ENCODE data around the gene LTBP3.
"Not testable (repeated sequence)": the region's sequence is repeated elsewhere in the genome, so short reads cannot be mapped to it uniquely, and the experiment has no call there.

LTBP3 gene

DNA sequence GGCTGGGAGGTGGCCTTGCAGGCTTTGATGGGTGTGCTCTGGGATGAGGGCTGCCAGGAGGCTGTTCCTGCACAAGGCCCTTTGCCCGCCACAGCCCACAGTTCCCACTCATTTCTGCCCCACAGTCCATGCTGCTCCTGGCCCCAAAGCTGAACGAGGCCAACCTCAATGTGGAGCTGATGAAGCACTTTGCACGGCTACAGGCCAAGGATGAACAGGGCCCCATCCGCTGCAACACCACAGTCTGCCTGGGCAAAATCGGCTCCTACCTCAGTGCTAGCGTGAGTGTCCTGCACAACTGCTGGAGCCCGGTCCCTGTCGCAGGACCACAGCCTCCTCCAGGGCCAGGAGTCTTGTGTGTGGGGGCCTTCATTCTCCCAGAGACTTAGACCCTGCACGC, 23.1 kb downstream of the LTBP3 start:
- no peak for DNase-seq

DNA sequence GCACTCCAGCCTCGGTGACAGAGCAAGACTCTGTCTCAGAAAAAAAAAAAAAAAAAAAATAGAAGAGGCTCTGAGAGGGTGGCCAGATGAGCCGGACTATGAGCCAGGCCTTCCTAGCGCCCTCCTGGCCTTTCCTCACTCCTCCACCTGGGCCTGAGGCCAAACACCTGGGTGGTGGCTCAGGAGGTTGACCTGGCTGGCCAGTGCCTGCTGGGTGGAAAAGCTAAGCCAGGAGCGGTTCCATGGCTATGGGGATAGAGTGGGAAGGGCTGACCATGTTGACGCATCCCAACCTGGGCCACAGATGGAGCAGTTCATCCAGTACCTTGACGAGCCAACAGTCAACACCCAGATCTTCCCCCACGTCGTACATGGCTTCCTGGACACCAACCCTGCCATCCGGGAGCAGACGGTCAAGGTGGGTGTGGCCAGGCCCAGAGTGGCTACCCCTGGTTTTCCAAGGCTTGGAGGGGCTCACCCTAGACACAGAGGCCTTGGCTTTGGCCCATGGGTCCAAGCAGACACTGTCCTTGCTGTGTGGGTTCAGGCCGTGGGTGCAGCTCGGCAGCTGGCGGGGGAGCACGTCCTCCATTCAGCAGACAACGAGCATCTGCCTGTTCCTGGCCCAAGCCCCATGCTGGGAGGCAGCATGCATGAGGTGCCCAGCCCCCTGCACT, 25.6 kb downstream of the LTBP3 start:
- DNase-seq: no peak

DNA sequence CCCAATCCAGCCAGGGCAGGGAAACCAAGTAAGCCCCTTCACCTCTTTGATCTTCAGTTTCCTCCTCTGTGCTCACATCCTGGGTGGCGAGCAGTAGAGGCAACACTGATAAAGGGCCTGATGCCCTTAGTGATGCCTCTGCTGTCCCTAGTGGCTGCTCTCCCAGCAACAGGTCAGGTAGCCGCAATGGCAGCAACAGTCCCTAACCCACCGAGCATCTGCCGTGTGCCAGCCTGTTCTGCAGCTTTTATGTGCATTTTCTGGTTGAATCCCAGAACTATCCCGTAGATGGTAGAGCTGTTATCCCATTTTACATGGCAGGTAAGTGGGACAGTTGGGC, 28.0 kb downstream of the LTBP3 start:
- DNase-seq: no peak

DNA sequence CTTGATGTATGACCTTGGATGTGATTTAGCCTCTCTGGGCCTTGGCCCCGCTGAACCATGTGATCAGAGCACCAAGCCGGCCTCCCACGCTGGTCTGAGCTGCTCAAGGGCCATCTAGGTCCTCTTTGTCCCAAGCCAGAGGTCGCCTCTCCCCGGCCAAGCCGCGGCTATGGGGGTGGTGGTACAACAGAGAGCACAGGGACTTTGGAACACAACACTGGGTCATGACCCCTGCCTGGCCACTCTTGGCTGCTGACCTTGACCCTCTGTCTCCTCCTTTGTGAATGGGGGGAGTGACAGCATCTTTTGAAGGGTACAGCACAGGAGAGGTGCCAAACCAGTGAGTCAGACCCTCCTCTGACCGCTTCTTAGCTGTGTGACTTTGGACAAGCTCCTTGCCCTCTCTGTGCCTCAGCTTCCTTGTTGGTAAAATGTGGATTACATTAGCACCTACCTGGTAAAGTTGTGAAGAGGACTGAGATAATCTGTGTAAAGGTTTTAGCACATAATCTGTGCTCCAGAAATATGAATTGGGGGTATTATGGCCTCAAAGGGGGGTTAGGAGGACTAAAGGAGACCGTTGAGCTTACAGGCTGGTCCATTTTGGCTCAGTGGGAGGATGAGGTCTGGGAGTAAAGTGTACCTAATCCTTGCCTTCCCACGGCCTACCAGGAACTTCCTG, 28.5 kb downstream of the LTBP3 start:
- no peak for DNase-seq

DNA sequence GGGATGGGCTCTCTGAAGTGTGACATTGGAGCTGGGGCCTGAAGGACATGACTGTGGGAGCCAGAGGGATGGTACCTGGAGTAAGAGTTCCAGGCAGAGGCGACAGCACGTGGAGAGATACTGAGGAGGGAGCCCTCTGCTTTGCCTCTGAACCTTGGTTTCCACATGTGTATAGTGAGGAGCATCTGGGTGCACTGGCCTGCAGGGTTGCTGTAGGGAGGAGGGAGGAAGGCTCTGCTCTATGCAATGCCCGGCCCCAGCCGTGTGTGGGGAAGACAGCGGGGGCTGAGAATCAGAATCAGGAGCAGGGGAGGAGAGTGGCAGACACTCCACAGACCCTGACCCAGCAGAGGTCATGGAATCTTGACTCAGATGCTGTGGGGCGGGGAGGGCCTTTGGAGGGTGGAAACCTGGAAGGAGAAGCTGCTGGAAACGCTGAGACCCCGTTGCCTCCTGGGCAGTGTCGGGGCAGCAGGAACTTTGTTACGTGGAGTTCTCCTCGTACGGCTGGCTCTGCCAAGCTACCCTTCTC, 29.3 kb downstream of the LTBP3 start:
- no peak for DNase-seq

DNA sequence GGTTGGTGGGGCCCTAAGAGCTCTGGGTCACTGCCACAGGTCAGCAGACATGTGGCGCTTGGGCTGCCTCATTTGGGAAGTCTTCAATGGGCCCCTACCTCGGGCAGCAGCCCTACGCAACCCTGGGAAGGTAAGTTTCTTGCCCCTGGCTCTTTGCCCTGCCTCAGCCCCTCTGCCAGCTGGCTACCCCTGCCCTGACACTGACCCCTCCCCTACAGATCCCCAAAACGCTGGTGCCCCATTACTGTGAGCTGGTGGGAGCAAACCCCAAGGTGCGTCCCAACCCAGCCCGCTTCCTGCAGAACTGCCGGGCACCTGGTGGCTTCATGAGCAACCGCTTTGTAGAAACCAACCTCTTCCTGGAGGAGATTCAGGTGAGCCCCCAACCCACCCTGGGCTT, 31.4 kb downstream of the LTBP3 start:
- no peak for DNase-seq

DNA sequence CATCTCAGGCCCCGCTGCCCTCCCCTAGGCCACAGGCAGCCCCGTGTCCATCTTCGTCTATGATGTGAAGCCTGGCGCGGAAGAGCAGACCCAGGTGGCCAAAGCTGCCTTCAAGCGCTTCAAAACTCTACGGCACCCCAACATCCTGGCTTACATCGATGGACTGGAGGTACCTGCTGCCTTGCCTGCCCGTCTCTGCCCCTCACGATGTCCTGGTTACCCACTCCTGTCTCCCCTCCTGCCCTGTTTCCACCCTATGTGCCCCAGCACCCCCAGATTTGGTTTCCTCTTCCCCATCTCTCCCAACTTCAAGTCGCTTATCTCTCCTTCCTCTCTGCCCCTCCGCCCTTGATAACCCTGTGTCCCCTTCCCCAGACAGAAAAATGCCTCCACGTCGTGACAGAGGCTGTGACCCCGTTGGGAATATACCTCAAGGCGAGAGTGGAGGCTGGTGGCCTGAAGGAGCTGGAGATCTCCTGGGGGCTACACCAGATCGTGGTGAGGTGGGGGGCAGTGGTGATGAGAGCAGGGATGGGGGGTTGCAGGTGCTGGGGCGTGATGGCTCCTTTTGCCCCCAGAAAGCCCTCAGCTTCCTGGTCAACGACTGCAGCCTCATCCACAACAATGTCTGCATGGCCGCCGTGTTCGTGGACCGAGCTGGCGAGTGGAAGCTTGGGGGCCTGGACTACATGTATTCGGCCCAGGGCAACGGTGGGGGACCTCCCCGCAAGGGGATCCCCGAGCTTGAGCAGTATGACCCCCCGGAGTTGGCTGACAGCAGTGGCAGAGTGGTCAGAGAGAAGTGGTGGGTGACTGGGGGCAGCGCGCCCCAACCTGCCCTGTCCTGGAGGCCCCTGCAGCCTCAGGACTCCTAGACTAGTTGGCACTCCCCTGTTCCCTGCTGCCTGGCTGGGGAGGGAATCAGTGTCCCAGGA, 32.3 kb downstream of the LTBP3 start:
- DNase-seq: no peak

DNA sequence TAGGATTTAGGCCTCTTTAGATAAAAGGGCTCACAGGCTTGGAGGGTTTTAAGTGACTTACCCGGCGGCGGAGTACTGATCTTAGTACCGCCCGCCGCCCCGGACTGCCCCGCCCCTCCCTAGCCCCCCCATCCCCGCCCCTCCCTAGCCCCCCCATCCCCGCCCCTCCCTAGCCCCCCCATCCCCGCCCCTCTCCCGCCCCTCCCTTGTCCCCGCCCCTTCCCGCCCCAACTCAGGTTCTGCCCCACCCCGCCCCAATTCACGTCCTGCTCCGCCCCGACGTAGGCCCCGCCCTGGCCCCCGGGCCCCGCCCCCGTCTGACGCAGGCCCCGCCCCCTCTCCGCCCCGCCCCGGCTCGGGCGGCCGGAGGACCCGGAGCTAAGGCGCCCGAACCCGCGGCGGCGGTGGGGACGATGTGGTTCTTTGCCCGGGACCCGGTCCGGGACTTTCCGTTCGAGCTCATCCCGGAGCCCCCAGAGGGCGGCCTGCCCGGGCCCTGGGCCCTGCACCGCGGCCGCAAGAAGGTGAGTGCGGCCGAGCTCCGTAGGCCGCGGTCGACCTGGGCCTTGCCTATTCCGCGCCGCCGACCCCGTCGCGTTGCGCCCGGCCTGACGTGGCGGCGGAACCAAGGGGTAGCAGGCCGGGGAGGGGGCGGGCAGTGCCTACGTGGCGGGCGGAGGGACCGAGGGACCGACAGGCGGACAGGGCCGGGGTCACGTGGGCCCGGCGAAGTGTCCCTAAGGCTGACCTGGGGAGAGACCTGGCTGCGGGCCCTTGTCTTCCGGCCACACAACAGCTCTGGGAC, 33.2 kb downstream of the LTBP3 start, which contains the start of gene SCYL1:
Gene SCYL1, plus strand, starts transcription at position 343 of the 805 bp plus-strand sequence. Its CDS starts 71 bp downstream, at position 414.
- peak; percentile 90 for DNase-seq

DNA sequence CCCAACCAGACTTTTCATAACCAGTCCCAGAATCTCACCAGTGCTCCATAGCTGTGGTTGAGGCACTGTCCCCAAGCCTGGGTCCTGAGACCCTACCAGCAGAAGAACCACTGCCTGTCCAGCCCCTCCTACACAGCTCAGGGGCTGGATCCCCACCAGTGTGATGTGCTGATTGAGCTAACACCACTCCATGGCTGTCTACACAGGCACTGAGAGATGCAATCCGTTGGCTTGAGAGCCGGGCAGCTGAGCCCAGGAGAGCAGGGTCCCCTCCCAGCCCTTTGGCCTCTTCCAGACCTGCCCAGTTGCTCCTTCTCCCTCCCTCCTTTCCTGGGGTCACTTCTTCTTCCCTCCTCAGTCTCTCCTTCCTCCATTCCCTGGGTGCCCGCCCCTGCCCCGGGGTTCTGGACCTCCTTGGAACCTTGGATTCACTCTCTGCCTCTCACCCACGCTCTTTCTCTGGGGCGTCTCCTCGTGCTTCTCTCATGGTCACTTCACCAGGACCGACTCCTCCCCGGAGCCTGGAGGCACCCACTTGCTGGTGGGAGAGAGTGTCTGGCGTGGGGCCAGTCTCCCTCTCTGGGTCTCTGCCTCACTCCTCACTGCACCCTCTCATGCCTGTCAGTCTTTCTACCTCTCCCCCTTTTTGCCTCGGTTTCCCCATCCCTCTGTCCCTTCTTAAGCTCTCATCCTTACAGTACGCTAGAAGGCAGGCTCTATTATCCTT, 34.0 kb downstream of the LTBP3 start:
- no peak for DNase-seq

DNA sequence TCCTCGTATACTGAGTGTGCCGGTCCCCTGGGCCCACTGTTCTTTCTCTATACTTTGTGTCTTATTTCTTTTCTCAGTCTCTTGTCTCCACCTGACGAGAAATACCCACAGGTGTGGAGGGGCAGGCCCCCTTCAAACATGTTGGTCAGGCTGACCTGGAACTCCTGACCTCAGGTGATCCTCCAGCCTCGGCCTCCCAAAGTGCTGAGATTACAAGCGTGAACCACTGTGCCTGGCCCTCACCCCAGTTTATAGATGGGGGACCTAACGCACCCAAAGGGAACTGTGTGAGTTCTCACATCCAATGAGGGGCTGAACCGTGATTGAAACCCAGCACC, 34.6 kb downstream of the LTBP3 start:
- DNase-seq: not testable (repeated sequence)

DNA sequence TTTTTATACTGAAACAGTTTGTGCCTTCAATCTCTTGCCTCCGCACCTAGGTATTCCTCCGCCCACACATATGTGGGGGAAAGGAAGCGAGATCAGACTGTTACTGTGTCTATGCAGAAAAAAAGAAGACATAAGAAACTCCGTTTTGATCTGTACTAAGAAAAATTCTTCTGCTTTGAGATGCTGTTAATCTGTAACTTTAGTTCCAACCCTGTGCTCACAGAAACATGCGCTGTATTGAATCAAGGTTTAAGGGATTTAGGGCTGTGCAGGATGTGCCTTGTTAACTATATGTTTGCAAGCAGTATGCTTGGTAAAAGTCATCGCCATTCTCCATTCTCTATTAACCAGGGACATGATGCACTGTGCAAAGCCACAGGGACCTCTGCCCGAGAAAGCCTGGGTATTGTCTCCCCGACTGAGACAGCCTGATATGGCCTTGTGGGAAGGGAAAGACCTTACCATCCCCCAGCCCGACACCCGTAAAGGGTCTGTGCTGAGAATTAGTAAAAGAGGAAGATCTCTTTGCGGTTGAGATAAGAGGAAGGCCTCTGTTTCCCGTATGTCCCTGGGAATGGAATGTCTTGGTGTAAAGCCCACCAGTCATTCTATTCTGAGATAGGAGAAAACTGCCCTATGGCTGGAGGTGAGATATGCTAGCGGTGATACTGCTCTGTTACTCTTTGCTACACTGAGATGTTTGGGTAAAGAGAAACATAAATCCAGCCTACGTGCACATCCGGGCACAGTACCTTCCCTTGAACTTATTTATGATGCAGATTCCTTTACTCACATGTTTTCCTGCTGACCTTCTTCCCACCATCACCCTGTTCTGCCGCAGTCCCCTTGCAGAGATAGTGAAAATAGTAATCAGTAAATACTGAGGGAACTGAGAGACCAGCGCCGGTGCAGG, 35.2 kb downstream of the LTBP3 start:
- not testable (repeated sequence) for DNase-seq

DNA sequence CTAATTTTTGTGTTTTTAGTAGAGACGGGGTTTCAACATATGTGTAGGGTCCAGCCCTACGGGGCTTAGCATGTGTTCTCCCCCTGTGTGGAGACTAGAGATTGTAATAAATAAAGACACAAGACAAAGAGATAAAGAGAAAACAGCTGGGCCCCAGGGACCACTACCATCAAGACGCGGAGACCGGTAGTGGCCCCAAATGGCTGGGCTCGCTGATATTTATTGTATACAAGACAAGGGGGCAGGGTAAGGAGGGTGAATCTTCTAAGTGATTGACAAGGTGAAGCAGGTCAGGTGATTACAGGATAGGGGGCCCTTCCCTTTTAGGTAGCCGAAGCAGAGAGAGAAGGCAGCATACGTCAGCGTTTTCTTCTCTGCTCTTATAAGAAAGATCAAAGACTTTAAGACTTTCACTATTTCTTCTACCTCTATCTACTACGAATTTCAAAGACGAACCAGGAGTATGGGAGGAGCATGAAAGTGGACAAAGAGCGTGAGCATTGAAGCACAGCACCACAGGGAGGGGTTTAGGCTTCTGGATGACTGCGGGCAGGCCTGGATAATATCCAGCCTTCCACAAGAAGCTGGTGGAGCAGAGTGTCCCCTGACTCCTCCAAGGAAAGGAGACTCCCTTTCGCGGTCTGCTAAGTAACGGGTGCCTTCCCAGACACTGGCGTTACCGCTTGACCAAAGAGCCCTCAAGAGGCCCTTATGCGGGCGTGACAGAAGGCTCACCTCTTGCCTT, 36.2 kb downstream of the LTBP3 start:
- not testable (repeated sequence) for DNase-seq

DNA sequence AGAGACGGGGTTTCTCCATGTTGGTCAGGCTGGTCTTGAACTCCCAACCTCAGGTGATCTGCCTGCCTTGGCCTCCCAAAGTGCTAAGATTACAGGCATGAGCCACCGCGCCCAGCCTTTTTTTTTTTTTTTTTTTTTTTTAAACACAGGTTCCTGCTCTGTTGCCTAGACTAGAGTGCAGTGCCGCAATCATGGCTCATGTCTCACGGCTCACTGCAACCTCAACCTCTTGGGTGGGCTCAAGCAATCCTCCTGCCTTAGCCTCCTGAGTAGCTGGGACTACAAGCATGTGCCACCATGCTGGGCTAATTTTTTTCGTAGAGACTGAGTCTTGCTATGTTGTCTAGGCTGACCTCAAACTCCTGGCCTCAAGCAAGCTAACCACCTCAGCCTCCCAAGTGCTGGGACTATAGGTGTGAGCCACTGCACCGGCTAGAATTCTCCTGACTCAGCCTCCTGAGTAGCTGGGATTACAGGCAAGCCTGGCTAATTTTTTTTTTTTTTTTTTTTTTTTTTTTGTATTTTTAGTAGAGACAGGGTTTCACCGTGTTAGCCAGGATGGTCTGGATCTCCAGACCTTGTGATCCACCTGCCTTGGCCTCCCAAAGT, 39.1 kb downstream of the LTBP3 start:
- DNase-seq: not testable (repeated sequence)

DNA sequence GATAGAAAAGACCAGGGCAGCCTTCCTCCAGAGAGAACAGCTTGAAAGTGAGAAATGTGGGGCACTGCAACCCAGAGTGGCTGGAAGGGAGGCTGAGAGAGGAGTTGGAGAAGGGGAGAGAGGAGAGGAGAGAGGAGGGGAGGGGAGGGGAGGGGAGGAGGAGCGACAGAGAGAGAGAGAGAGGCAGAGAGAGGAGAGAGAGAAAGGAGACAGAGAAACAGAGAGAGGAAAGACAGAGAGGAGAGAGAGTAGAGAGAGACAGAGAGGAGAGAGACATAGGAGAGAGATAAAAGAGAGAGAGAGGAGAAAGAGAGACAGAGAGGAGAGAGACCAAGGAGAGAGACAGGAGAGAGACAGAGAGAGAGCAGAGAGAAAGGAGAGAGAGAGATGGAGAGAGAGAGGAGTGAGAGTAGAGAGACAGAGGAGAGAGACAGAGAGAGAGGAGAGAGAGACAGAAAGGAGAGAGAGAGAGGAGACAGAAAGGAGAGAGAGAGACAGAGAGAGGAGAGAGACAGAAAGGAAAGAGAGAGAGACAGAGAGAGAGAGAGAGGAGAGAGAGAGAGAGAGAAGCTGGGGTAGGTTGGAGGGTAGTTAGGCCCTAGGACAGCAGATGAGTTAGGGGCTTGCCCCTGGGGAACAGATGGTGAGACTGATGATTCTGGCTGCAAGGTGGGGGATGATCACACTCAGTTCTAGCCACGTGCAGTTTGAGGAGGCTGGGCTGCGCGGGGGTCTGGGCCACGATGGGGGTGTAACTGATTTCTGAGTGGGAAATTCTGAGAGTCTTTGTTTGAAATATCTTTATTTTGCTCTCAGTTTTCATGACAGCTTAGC, 41.8 kb downstream of the LTBP3 start:
- no peak for DNase-seq

DNA sequence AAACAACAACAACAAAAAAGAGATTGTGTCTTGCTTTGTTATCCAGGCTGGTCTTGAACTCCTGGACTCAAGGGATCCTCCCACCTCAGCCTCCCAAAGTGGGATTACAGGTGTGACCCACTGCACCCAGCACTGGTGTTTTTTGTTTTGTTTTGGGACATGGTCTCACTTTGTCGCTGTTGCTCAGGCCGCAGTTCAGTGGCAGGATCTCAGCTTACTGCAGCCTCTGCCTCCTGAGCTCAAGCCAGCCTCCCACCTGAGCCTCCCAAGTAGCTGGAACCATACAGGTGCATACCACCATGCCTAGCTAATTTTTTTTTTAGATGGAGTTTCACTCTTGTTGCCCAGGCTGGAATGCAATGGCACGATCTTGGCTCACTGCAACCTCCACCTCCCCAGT, 45.8 kb downstream of the LTBP3 start:
- DNase-seq: not testable (repeated sequence)

DNA sequence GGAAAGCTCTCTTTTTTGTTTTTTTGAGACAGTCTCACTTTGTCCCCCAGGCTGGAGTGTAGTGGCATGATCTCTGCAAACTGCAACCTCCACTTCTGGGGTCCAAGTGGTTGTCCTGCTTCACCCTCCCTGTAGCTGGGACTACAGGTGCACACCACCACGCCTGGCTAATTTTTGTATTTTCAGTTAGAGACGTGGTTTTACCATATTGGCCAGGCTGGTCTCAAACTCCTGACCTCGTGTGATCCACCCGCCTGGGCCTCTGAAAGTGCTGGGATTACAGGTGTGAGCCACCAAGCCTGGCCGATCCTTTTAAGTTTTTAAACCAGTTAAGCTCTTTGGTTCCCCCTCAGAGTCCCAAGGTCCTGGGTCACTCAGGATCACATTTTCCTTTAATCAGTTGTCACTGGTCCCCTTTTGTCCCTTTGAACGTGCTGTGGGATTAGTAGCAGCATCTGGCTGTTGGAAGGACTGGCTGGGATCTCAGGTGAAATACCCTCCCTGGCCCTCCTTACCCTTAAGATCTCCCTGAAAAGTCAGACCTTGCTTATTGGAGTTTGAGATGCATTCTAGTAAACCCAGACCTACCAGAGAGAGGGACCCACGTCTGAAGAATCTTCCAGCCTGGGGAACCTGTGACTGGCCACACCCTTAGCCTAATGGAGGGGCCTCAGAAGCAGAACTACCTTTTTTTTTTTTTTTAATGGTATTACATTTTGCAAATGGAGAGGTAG, 51.2 kb downstream of the LTBP3 start:
- DNase-seq: peak; percentile 93

DNA sequence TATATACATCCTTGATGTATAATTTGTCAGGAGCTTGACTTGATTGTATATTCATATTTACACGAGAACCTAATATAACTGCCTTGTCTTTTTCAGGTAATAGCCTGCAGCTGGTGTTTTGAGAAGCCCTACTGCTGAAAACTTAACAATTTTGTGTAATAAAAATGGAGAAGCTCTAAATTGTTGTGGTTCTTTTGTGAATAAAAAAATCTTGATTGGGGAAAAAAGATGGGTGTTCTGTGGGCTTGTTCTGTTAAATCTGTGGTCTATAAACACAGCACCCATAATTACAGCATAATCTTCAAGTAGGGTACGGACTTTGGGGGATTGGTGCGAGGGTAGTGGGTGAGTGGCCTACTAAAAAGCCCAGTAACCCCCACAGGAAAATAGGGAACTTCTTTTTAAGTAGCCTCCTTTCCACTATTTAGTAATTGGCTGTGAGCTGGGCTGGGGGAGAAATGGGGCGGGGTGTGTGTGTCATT, 51.8 kb downstream of the LTBP3 start:
- no peak for DNase-seq

All from NCI-H69 (cell line).